ENCODE data around the gene SYNE2.

SYNE2 gene

GRCh38 chr14:64203366-64204006 lies 350.7 kb downstream of the SYNE2 start:
- Histone ChIP-seq H3K9me3 (ENCODE audit: insufficient read depth, low read length) (no peaks in the 10 kb centered on the region), H3K4me2 (ENCODE audit: low read depth, low read length, poor library complexity, severe bottlenecking) (no peak overlapping the region), H4K20me1 (ENCODE audit: low read depth, low read length) (no peaks in the 10 kb centered on the region), H3K9me2 (replicated peaks; ENCODE audit: insufficient read depth, low read length) (no peaks in the 10 kb centered on the region), H3K9ac (ENCODE audit: low read length) (no peak overlapping the region), H3F3A (ENCODE audit: insufficient read depth) (0 out of 2 replicates have a peak, but pooled peaks cover 4% of the 10 kb centered on the region), H3K27me3 (ENCODE audit: low read length) (no peaks in the 10 kb centered on the region), H3K36me3 (ENCODE audit: low read length) (peaks cover 17% of the 10 kb centered on the region; the same call in 1 of the 2 replicates), H2AFZ (ENCODE audit: low read depth, low read length, severe bottlenecking) (no peak overlapping the region), H3K79me2 (ENCODE audit: insufficient read depth, low read length) (0 out of 2 replicates have a peak, but pooled peaks cover 3% of the 10 kb centered on the region), H3K4me3 (ENCODE audit: insufficient read depth, low read length, poor library complexity, severe bottlenecking) (no peak overlapping the region), H3K27ac (ENCODE audit: low read depth, low read length) (no peak overlapping the region)
- TF ChIP-seq CTCF (IDR thresholded peaks at IDR 0.05; ENCODE audit: insufficient read depth, low read length, poor library complexity, severe bottlenecking) (no peak), EZH2phosphoT487 (conservative IDR thresholded peaks at IDR 0.05; ENCODE audit: low read length) (no peak)

GRCh38 chr14:64208261-64208660 lies 355.5 kb downstream of the SYNE2 start:
- Histone ChIP-seq H3K9me2 (replicated peaks; ENCODE audit: insufficient read depth, low read length) (no peaks in the 10 kb centered on the region), H3F3A (ENCODE audit: insufficient read depth) (0 out of 2 replicates have a peak, but pooled peaks cover 4% of the 10 kb centered on the region), H3K4me2 (ENCODE audit: low read depth, low read length, poor library complexity, severe bottlenecking) (no peak overlapping the region), H3K27me3 (ENCODE audit: low read length) (no peaks in the 10 kb centered on the region), H3K9me3 (ENCODE audit: insufficient read depth, low read length) (no peaks in the 10 kb centered on the region), H4K20me1 (ENCODE audit: low read depth, low read length) (no peaks in the 10 kb centered on the region), H2AFZ (ENCODE audit: low read depth, low read length, severe bottlenecking) (no peak overlapping the region), H3K27ac (ENCODE audit: low read depth, low read length) (no peak overlapping the region), H3K9ac (ENCODE audit: low read length) (no peak overlapping the region), H3K36me3 (ENCODE audit: low read length) (peaks cover 22% of the 10 kb centered on the region; the same call in 1 of the 2 replicates), H3K4me3 (ENCODE audit: insufficient read depth, low read length, poor library complexity, severe bottlenecking) (no peak overlapping the region), H3K79me2 (ENCODE audit: insufficient read depth, low read length) (no peaks in the 10 kb centered on the region)
- TF ChIP-seq CTCF (IDR thresholded peaks at IDR 0.05; ENCODE audit: insufficient read depth, low read length, poor library complexity, severe bottlenecking): no peak
- TF ChIP-seq EZH2phosphoT487 (conservative IDR thresholded peaks at IDR 0.05; ENCODE audit: low read length): no peak

- Histone ChIP-seq H3K9me3 (ENCODE audit: insufficient read depth, low read length) (no peaks in the 10 kb centered on the region), H3K4me2 (ENCODE audit: low read depth, low read length, poor library complexity, severe bottlenecking) (no peak overlapping the region), H3K27ac (ENCODE audit: low read depth, low read length) (no peak overlapping the region), H3K79me2 (ENCODE audit: insufficient read depth, low read length) (no peaks in the 10 kb centered on the region), H2AFZ (ENCODE audit: low read depth, low read length, severe bottlenecking) (no peak overlapping the region), H3K9me2 (replicated peaks; ENCODE audit: insufficient read depth, low read length) (no peaks in the 10 kb centered on the region), H4K20me1 (ENCODE audit: low read depth, low read length) (no peaks in the 10 kb centered on the region), H3K4me3 (ENCODE audit: insufficient read depth, low read length, poor library complexity, severe bottlenecking) (no peak overlapping the region), H3K9ac (ENCODE audit: low read length) (no peak overlapping the region), H3K36me3 (ENCODE audit: low read length) (peaks cover 22% of the 10 kb centered on the region; the same call in 1 of the 2 replicates), H3F3A (ENCODE audit: insufficient read depth) (0 out of 2 replicates have a peak, but pooled peaks cover 4% of the 10 kb centered on the region), H3K27me3 (ENCODE audit: low read length) (no peaks in the 10 kb centered on the region)
- no peak for TF ChIP-seq EZH2phosphoT487 (conservative IDR thresholded peaks at IDR 0.05; ENCODE audit: low read length)
Measured at GRCh38 chr14:64208981-64209380, 356.2 kb downstream of the SYNE2 start.

- H3K79me2 ChIP-seq (ENCODE audit: insufficient read depth, low read length): no peaks in the 10 kb centered on the region
- TF ChIP-seq EZH2phosphoT487 (conservative IDR thresholded peaks at IDR 0.05; ENCODE audit: low read length): no peak
- TF ChIP-seq CTCF (IDR thresholded peaks at IDR 0.05; ENCODE audit: insufficient read depth, low read length, poor library complexity, severe bottlenecking): no peak
- H3K27ac ChIP-seq (ENCODE audit: low read depth, low read length): no peak overlapping the region
- H3K9me2 ChIP-seq (replicated peaks; ENCODE audit: insufficient read depth, low read length): no peaks in the 10 kb centered on the region
- H3K9ac ChIP-seq (ENCODE audit: low read length): no peak overlapping the region
- H2AFZ ChIP-seq (ENCODE audit: low read depth, low read length, severe bottlenecking): no peak overlapping the region
- H4K20me1 ChIP-seq (ENCODE audit: low read depth, low read length): no peaks in the 10 kb centered on the region
- H3K4me2 ChIP-seq (ENCODE audit: low read depth, low read length, poor library complexity, severe bottlenecking): no peak overlapping the region
- H3K27me3 ChIP-seq (ENCODE audit: low read length): no peaks in the 10 kb centered on the region
- 0 out of 2 replicates have a peak, but pooled peaks cover 4% of the 10 kb centered on the region for H3F3A ChIP-seq (ENCODE audit: insufficient read depth)
- no peaks in the 10 kb centered on the region for H3K9me3 ChIP-seq (ENCODE audit: insufficient read depth, low read length)
- peaks cover 23% of the 10 kb centered on the region; the same call in 1 of the 2 replicates for H3K36me3 ChIP-seq (ENCODE audit: low read length)
- no peak overlapping the region for H3K4me3 ChIP-seq (ENCODE audit: insufficient read depth, low read length, poor library complexity, severe bottlenecking)
Measured at GRCh38 chr14:64209444-64210131, 356.8 kb downstream of the SYNE2 start.

Measured in SU-DHL-6 (cell line).